Ectodermal cell (in vitro differentiated cells): Measurements from ENCODE around the gene ANKRD33B.

Experiments
- H3K27ac ChIP-seq: 2 replicates; pipeline ENCODE4 v1.7.0; 2013; ENCODE audit warnings: mild to moderate bottlenecking, low read depth, low read length; ENCODE audit not compliant: insufficient read depth, poor library complexity, severe bottlenecking
- H3K27me3 ChIP-seq: 2 replicates; pipeline ENCODE4 v1.7.0; 2013; ENCODE audit warnings: mild to moderate bottlenecking, low read length; ENCODE audit not compliant: insufficient read depth, control insufficient read depth, poor library complexity, severe bottlenecking
- H3K36me3 ChIP-seq: one replicate; pipeline ENCODE4 v1.7.0; 2013; ENCODE audit warnings: low read length; ENCODE audit not compliant: control insufficient read depth, insufficient read depth
- H3K4me1 ChIP-seq: one replicate; pipeline ENCODE4 v1.7.0; 2013; ENCODE audit warnings: low read length; ENCODE audit not compliant: control insufficient read depth, insufficient read depth
- H3K4me3 ChIP-seq: 2 replicates; pipeline ENCODE4 v1.7.0; 2013; ENCODE audit warnings: low read depth, low read length, control low read depth; ENCODE audit not compliant: insufficient read depth
- H3K9me3 ChIP-seq: 2 replicates; pipeline ENCODE4 v1.7.0; 2013; ENCODE audit warnings: mild to moderate bottlenecking, low read length, moderate library complexity; ENCODE audit not compliant: control insufficient read depth
- WGBS, 2 experiments: methylation state at CpG; one replicate each; pipeline ENCODE4 v1.1.7; 2013; ENCODE audit warnings: missing lambda C conversion rate in 2 of 2; 5-methylcytosine and 5-hydroxymethylcytosine counted together

ANKRD33B gene

GRCh38 chr5:10527281-10527950 lies 36.5 kb upstream of the ANKRD33B start:
- H3K27ac ChIP-seq = no peak overlapping the region
- H3K36me3 ChIP-seq = no peaks in the 10 kb centered on the region
- no peaks in the 10 kb centered on the region for H3K27me3 ChIP-seq
- H3K9me3 ChIP-seq = no peaks in the 10 kb centered on the region
- no peaks in the 10 kb centered on the region for H3K4me1 ChIP-seq
- H3K4me3 ChIP-seq = no peak overlapping the region
- WGBS, 2 experiments = 90 to 91% methylated on average over 11 of the region's 11 CpGs

- Histone ChIP-seq H3K27me3 (no peaks in the 10 kb centered on the region), H3K4me3 (no peak overlapping the region), H3K27ac (peak overlapping the region; percentile 11), H3K36me3 (no peaks in the 10 kb centered on the region), H3K4me1 (peaks cover 7% of the 10 kb centered on the region), H3K9me3 (no peaks in the 10 kb centered on the region)
- 91 to 94% methylated on average over 8 of the region's 9 CpGs for WGBS, 2 experiments
Observed at GRCh38 chr5:10528056-10528816, 35.6 kb upstream of the ANKRD33B start.

- peaks cover 7% of the 10 kb centered on the region for H3K4me1 ChIP-seq
- no peak overlapping the region for H3K27ac ChIP-seq
- H3K27me3 ChIP-seq = no peaks in the 10 kb centered on the region
- 79 to 88% methylated on average over 1 of the region's 1 CpG for WGBS, 2 experiments
- no peaks in the 10 kb centered on the region for H3K9me3 ChIP-seq
- no peaks in the 10 kb centered on the region for H3K36me3 ChIP-seq
- no peak overlapping the region for H3K4me3 ChIP-seq
Observed at GRCh38 chr5:10528827-10529226, 35.0 kb upstream of the ANKRD33B start.

GRCh38 chr5:10530601-10531320 lies 33.1 kb upstream of the ANKRD33B start:
- H3K4me1 ChIP-seq = peaks cover 7% of the 10 kb centered on the region
- H3K36me3 ChIP-seq = no peaks in the 10 kb centered on the region
- H3K27me3 ChIP-seq = no peaks in the 10 kb centered on the region
- H3K4me3 ChIP-seq = no peak overlapping the region
- H3K27ac ChIP-seq = no peak overlapping the region
- 91 to 93% methylated on average over 11 of the region's 11 CpGs for WGBS, 2 experiments
- H3K9me3 ChIP-seq = no peaks in the 10 kb centered on the region

DNA sequence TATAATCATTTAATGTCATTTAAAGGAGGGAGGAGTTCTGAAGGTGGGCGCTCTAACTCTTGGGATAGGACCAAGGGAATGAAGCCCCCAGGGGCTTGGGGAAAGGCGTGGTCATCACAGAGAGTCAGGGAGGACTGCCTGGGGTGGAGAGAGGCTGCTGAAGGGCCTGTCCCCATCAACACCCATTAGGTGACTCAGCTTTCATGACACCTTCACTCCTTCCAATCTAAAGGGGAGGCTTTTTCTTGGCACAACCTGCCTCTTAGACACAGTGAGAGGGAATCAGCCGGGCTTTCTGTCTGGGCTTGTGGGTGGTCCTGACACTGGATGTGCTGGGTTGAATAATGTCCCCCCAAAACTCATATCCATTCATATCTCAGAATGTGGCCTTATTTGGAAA lies 31.4 kb upstream of the ANKRD33B start:
- 86 to 88% methylated on average over 3 of the region's 3 CpGs for WGBS, 2 experiments
- no peak overlapping the region for H3K27ac ChIP-seq
- H3K4me1 ChIP-seq = peaks cover 12% of the 10 kb centered on the region
- no peak overlapping the region for H3K4me3 ChIP-seq
- no peaks in the 10 kb centered on the region for H3K36me3 ChIP-seq
- no peaks in the 10 kb centered on the region for H3K27me3 ChIP-seq
- H3K9me3 ChIP-seq = no peaks in the 10 kb centered on the region

- Histone ChIP-seq H3K27ac (no peak overlapping the region), H3K36me3 (no peaks in the 10 kb centered on the region), H3K4me3 (no peak overlapping the region), H3K27me3 (no peaks in the 10 kb centered on the region), H3K9me3 (no peaks in the 10 kb centered on the region), H3K4me1 (peaks cover 12% of the 10 kb centered on the region)
- 14 to 26% methylated on average over 7 to 15 of the region's 17 CpGs for WGBS, 2 experiments
Observed at GRCh38 chr5:10533226-10533625, 30.6 kb upstream of the ANKRD33B start.

DNA sequence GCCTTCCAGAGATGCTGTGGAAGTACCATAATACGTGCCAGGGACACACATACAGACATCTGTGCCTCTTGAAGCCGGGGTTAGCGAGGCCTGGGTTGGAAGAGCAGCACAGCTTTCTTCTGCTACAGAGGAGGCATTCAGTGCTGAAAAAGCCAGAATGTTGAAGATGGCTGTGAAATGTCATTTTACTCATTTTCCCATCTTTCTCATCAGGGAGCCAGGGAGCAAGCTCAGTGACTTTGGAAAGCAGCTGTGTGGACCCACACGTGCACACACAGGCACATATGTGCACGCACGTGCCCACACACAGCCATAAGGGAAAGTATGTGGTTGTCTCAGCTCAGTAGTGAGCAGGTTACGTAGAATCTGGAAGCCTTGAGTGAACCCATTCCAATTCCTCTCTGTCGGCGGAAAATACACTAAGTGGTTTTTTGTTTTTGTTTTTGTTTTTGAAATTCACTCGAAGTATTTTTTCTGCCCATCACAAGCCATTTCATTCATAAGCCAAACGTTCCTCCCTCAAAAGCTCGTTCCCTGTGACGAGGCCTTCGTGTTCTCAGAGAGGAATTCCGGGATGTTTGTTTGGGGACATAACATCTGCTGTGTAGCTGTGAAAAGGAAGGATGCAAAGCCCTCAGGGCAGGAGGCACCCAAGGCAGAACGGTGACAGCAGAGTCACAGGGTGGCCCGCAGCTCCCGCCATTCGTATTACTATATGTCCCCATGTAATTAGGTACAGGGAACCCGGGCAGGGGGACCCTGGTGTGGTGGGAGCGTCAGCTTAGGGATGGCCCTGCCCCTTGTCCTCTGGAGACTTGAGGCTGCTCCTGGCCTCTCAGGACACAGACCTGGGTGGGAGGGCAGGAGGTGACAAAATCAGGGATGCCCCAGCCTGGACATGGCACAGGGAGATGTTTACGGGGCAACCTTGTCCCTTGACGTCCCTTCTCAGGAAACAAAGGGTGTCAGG lies 29.0 kb upstream of the ANKRD33B start:
- Histone ChIP-seq H3K4me1 (peaks cover 12% of the 10 kb centered on the region), H3K36me3 (no peaks in the 10 kb centered on the region), H3K27ac (no peak overlapping the region), H3K4me3 (no peak overlapping the region), H3K27me3 (no peaks in the 10 kb centered on the region), H3K9me3 (no peaks in the 10 kb centered on the region)
- 83 to 87% methylated on average over 19 to 23 of the region's 23 CpGs for WGBS, 2 experiments

GRCh38 chr5:10536511-10536910 lies 27.4 kb upstream of the ANKRD33B start:
- no peak overlapping the region for H3K4me3 ChIP-seq
- peaks cover 12% of the 10 kb centered on the region for H3K4me1 ChIP-seq
- H3K36me3 ChIP-seq = no peaks in the 10 kb centered on the region
- WGBS, 2 experiments = 81 to 85% methylated on average over 3 of the region's 3 CpGs
- H3K27ac ChIP-seq = no peak overlapping the region
- H3K27me3 ChIP-seq = no peaks in the 10 kb centered on the region
- no peaks in the 10 kb centered on the region for H3K9me3 ChIP-seq

DNA sequence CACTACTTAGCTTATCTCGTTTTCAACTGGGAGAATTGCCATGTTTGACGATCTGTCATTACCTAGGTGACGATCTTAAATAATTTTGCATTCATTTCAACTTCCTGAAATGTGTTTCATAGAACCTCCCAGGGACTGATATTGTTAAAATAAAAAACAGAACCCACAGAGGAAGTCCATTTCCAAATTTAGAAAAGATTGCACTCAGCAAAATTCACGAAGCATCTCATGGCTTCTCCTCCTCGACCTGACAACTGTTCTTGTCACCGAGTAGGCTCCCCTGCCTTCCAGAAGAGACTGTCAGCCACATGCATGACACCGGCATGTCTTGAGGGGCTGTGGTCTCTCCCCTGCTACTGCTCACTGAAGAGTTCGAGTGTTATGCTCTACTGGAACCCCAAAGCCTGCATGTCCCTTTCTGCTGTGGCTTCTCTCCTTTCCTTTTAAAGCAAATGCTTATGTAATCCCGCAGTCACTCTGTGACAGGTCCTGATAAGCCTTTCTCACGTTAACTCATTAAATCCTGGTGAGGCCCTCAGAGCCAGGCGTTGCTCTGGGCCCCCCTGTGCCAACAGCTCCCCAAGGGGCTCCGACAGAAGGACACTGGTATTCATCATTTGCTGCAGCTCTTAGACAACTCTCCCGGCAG lies 26.8 kb upstream of the ANKRD33B start:
- Histone ChIP-seq H3K9me3 (no peaks in the 10 kb centered on the region), H3K4me3 (no peak overlapping the region), H3K4me1 (peaks cover 12% of the 10 kb centered on the region), H3K27me3 (no peaks in the 10 kb centered on the region), H3K27ac (no peak overlapping the region), H3K36me3 (no peaks in the 10 kb centered on the region)
- WGBS, 2 experiments = 65 to 66% methylated on average over 13 of the region's 13 CpGs
